KMS-11 (cell line): ENCODE results near the gene NRP1.

ENCODE experiments used
- H2AFZ ChIP-seq: fragments of 200-600 bp; sonication (generic); 2 replicates; pipeline ENCODE4 v1.6.1; 2016; ENCODE audit warnings: antibody characterized with exemption, mixed run types, low read depth
- H3K27ac ChIP-seq: fragments of 200-600 bp; sonication (generic); 2 replicates; pipeline ENCODE4 v1.6.1; 2016; ENCODE audit warnings: mild to moderate bottlenecking, mixed run types
- H3K27me3 ChIP-seq: fragments of 200-600 bp; sonication (generic); 2 replicates; pipeline ENCODE4 v1.6.1; 2017; ENCODE audit warnings: mild to moderate bottlenecking, low read depth, mixed run types, moderate library complexity; ENCODE audit not compliant: insufficient read depth
- H3K36me3 ChIP-seq: fragments of 200-600 bp; sonication (generic); 2 replicates; pipeline ENCODE4 v1.6.1; 2017; ENCODE audit warnings: mild to moderate bottlenecking, mixed run types; ENCODE audit not compliant: insufficient read depth
- H3K4me1 ChIP-seq: fragments of 200-600 bp; sonication (generic); 2 replicates; pipeline ENCODE4 v1.6.1; 2016; ENCODE audit warnings: mild to moderate bottlenecking, low read depth, mixed run types; ENCODE audit not compliant: poor library complexity, severe bottlenecking
- H3K4me2 ChIP-seq: fragments of 200-600 bp; sonication (generic); 2 replicates; pipeline ENCODE4 v1.7.0; 2016; ENCODE audit warnings: mild to moderate bottlenecking, mixed run types
- H3K4me3 ChIP-seq: fragments of 200-600 bp; sonication (generic); IDR thresholded peaks from 2 replicates; pipeline ENCODE4 v1.6.1; 2017; ENCODE audit warnings: low read depth, low read length, mixed read lengths; ENCODE audit not compliant: insufficient read depth
- H3K79me2 ChIP-seq: fragments of 200-600 bp; sonication (generic); 2 replicates; pipeline ENCODE4 v1.6.1; 2016; ENCODE audit warnings: low read depth, mixed run types; ENCODE audit not compliant: insufficient read depth
- H3K9ac ChIP-seq: fragments of 200-600 bp; sonication (generic); 2 replicates; pipeline ENCODE4 v1.6.1; 2016; ENCODE audit warnings: mild to moderate bottlenecking, mixed run types
- H4K20me1 ChIP-seq: fragments of 200-600 bp; sonication (generic); 2 replicates; pipeline ENCODE4 v1.6.1; 2016; ENCODE audit warnings: mild to moderate bottlenecking, mixed run types; ENCODE audit not compliant: insufficient read depth
- CTCF ChIP-seq: fragments of 200-600 bp; sonication (generic); conservative IDR thresholded peaks from 2 replicates; pipeline ENCODE4 v1.6.1; 2017; ENCODE audit warnings: low read depth, mild to moderate bottlenecking, antibody characterized with exemption, low read length, moderate library complexity, mixed read lengths

Gene NRP1

GRCh38 chr10:33274096-33274785 is 60.2 kb downstream of the NRP1 start:
- Histone ChIP-seq H2AFZ (no peak overlapping the region), H3K36me3 (no peaks in the 10 kb centered on the region), H3K79me2 (no peaks in the 10 kb centered on the region), H4K20me1 (no peaks in the 10 kb centered on the region), H3K4me3 (no peak overlapping the region), H3K27me3 (no peaks in the 10 kb centered on the region), H3K27ac (no peak overlapping the region), H3K4me1 (no peaks in the 10 kb centered on the region), H3K4me2 (no peak overlapping the region), H3K9ac (no peak overlapping the region)
- no peak for TF ChIP-seq CTCF

- no peak overlapping the region for H3K4me3 ChIP-seq
- no peaks in the 10 kb centered on the region for H4K20me1 ChIP-seq
- H3K4me1 ChIP-seq, result no peaks in the 10 kb centered on the region
- H3K36me3 ChIP-seq, result no peaks in the 10 kb centered on the region
- TF ChIP-seq CTCF, result no peak
- H2AFZ ChIP-seq, result no peak overlapping the region
- no peaks in the 10 kb centered on the region for H3K79me2 ChIP-seq
- H3K9ac ChIP-seq, result no peak overlapping the region
- H3K4me2 ChIP-seq, result no peak overlapping the region
- no peak overlapping the region for H3K27ac ChIP-seq
- H3K27me3 ChIP-seq, result no peaks in the 10 kb centered on the region
Measured at GRCh38 chr10:33273295-33274002, 61.0 kb downstream of the NRP1 start.

GRCh38 chr10:33272635-33273034 is 61.8 kb downstream of the NRP1 start:
- TF ChIP-seq CTCF, result no peak
- Histone ChIP-seq H4K20me1 (no peaks in the 10 kb centered on the region), H3K9ac (no peak overlapping the region), H3K4me2 (no peak overlapping the region), H3K27ac (no peak overlapping the region), H3K27me3 (no peaks in the 10 kb centered on the region), H3K4me1 (no peaks in the 10 kb centered on the region), H3K79me2 (no peaks in the 10 kb centered on the region), H3K36me3 (no peaks in the 10 kb centered on the region), H2AFZ (no peak overlapping the region), H3K4me3 (no peak overlapping the region)

GRCh38 chr10:33271969-33272583 is 62.4 kb downstream of the NRP1 start:
- Histone ChIP-seq H3K4me1 (no peaks in the 10 kb centered on the region), H3K9ac (no peak overlapping the region), H3K79me2 (no peaks in the 10 kb centered on the region), H4K20me1 (no peaks in the 10 kb centered on the region), H3K27me3 (no peaks in the 10 kb centered on the region), H3K27ac (no peak overlapping the region), H3K4me2 (no peak overlapping the region), H2AFZ (no peak overlapping the region), H3K36me3 (no peaks in the 10 kb centered on the region), H3K4me3 (no peak overlapping the region)
- TF ChIP-seq CTCF, result no peak
